ENCODE results near the gene PIAS4. TPM values are rescaled to one million over a fixed set of nuclear protein-coding genes. Genes with fewer than 3 reads are reported as not detected.

The PIAS4 gene
- total RNA-seq, 1 donor from 2014 or later = 28.8 TPM

- DNase-seq (ENCODE audit: extremely low spot score, unreplicated experiment) = no peak
- Mint-ChIP-seq H3K27me3 (ENCODE audit: unreplicated experiment) (no peaks in the 10 kb centered on the region), H3K36me3 (ENCODE audit: unreplicated experiment) (peaks cover 5% of the 10 kb centered on the region), H3K4me3 (ENCODE audit: unreplicated experiment) (no peak overlapping the region), H3K27ac (ENCODE audit: unreplicated experiment) (no peak overlapping the region), H3K4me1 (ENCODE audit: unreplicated experiment) (peaks cover 2% of the 10 kb centered on the region), H3K9me3 (ENCODE audit: unreplicated experiment) (no peaks in the 10 kb centered on the region)
- no peak for TF ChIP-seq CTCF (IDR thresholded peaks at IDR 0.05)
Measured at GRCh38 chr19:4034048-4035017, 26.8 kb downstream of the PIAS4 start.

GRCh38 chr19:4035018-4035566 is 27.6 kb downstream of the PIAS4 start:
- Mint-ChIP-seq H3K9me3 (ENCODE audit: unreplicated experiment) (no peaks in the 10 kb centered on the region), H3K4me1 (ENCODE audit: unreplicated experiment) (peaks cover 2% of the 10 kb centered on the region), H3K36me3 (ENCODE audit: unreplicated experiment) (peaks cover 3% of the 10 kb centered on the region), H3K4me3 (ENCODE audit: unreplicated experiment) (no peak overlapping the region), H3K27me3 (ENCODE audit: unreplicated experiment) (no peaks in the 10 kb centered on the region), H3K27ac (ENCODE audit: unreplicated experiment) (no peak overlapping the region)
- TF ChIP-seq CTCF (IDR thresholded peaks at IDR 0.05) = no peak
- no peak for DNase-seq (ENCODE audit: extremely low spot score, unreplicated experiment)

GRCh38 chr19:4035582-4035981 is 28.0 kb downstream of the PIAS4 start:
- H3K4me1 Mint-ChIP-seq (ENCODE audit: unreplicated experiment) = peaks cover 2% of the 10 kb centered on the region
- H3K27ac Mint-ChIP-seq (ENCODE audit: unreplicated experiment) = no peak overlapping the region
- no peaks in the 10 kb centered on the region for H3K27me3 Mint-ChIP-seq (ENCODE audit: unreplicated experiment)
- no peaks in the 10 kb centered on the region for H3K9me3 Mint-ChIP-seq (ENCODE audit: unreplicated experiment)
- DNase-seq (ENCODE audit: extremely low spot score, unreplicated experiment) = no peak
- H3K36me3 Mint-ChIP-seq (ENCODE audit: unreplicated experiment) = peaks cover 3% of the 10 kb centered on the region
- H3K4me3 Mint-ChIP-seq (ENCODE audit: unreplicated experiment) = no peak overlapping the region
- TF ChIP-seq CTCF (IDR thresholded peaks at IDR 0.05) = no peak

- no peak overlapping the region for H3K27ac Mint-ChIP-seq (ENCODE audit: unreplicated experiment)
- no peak for DNase-seq (ENCODE audit: extremely low spot score, unreplicated experiment)
- peaks cover 1% of the 10 kb centered on the region for H3K36me3 Mint-ChIP-seq (ENCODE audit: unreplicated experiment)
- H3K4me3 Mint-ChIP-seq (ENCODE audit: unreplicated experiment) = no peak overlapping the region
- no peaks in the 10 kb centered on the region for H3K27me3 Mint-ChIP-seq (ENCODE audit: unreplicated experiment)
- TF ChIP-seq CTCF (IDR thresholded peaks at IDR 0.05) = no peak
- H3K4me1 Mint-ChIP-seq (ENCODE audit: unreplicated experiment) = peaks cover 2% of the 10 kb centered on the region
- no peaks in the 10 kb centered on the region for H3K9me3 Mint-ChIP-seq (ENCODE audit: unreplicated experiment)
Measured at GRCh38 chr19:4036576-4037300, 29.2 kb downstream of the PIAS4 start.

All from osteocyte (in vitro differentiated cells).